Measurements from ENCODE around the gene UBE2F.
"Not testable (repeated sequence)": the region's sequence is repeated elsewhere in the genome, so short reads cannot be mapped to it uniquely, and the experiment has no call there.

UBE2F gene

GRCh38 chr2:238057696-238058575, 91.1 kb downstream of the UBE2F start:
- not testable (repeated sequence) for DNase-seq

- no peak for DNase-seq
Observed at GRCh38 chr2:238059505-238059904, 92.7 kb downstream of the UBE2F start.

- DNase-seq: no peak
Observed at GRCh38 chr2:238060096-238060541, 93.3 kb downstream of the UBE2F start.

GRCh38 chr2:238060542-238061314, 93.9 kb downstream of the UBE2F start, which contains the start of gene SCLY:
SCLY (plus strand) TSS chr2:238061001; CDS start chr2:238061055, 54 bp downstream.
- peak; percentile 94 for DNase-seq

- DNase-seq: peak; percentile 11
Observed at GRCh38 chr2:238061315-238062202, 94.7 kb downstream of the UBE2F start.

- no peak for DNase-seq
Observed at GRCh38 chr2:238063414-238064189, 96.8 kb downstream of the UBE2F start.

GRCh38 chr2:238064376-238064775, 97.6 kb downstream of the UBE2F start:
- no peak for DNase-seq

- no peak for DNase-seq
Observed at GRCh38 chr2:238065071-238065846, 98.4 kb downstream of the UBE2F start.

- DNase-seq: no peak
Observed at GRCh38 chr2:238066218-238066617, 99.4 kb downstream of the UBE2F start.

- not testable (repeated sequence) for DNase-seq
Observed at GRCh38 chr2:238066718-238067117, 99.9 kb downstream of the UBE2F start.

GRCh38 chr2:238067939-238068338, 101.1 kb downstream of the UBE2F start:
- DNase-seq: no peak

- DNase-seq: no peak
Observed at GRCh38 chr2:238069021-238069709, 102.4 kb downstream of the UBE2F start.

- DNase-seq: no peak
Observed at GRCh38 chr2:238069877-238070276, 103.1 kb downstream of the UBE2F start.

GRCh38 chr2:238075397-238075796, 108.6 kb downstream of the UBE2F start:
- no peak for DNase-seq

- DNase-seq: no peak
Observed at GRCh38 chr2:238077292-238077691, 110.5 kb downstream of the UBE2F start.

GRCh38 chr2:238079874-238080327, 113.1 kb downstream of the UBE2F start:
- DNase-seq: no peak

GRCh38 chr2:238080518-238080917, 113.7 kb downstream of the UBE2F start:
- DNase-seq: no peak

GRCh38 chr2:238081150-238081549, 114.3 kb downstream of the UBE2F start:
- DNase-seq: no peak

- no peak for DNase-seq
Observed at GRCh38 chr2:238081561-238081960, 114.7 kb downstream of the UBE2F start.

GRCh38 chr2:238082151-238082550, 115.3 kb downstream of the UBE2F start:
- no peak for DNase-seq
